Smooth muscle cell (in vitro differentiated cells): ENCODE measurements around the gene MTFP1. TPM values are rescaled to one million over a fixed set of nuclear protein-coding genes. Genes with fewer than 3 reads are reported as not detected.
A peak's percentile ranks its signal among the peaks of the same experiment; 100 is the strongest.

Experiments used
- DNase-seq: peaks from one replicate; lab custom pipeline; 2025; ENCODE audit not compliant: unreplicated experiment; lab: John Stamatoyannopoulos, UW
- H2AFZ ChIP-seq: fragments of 200-600 bp; sonication (generic); 2 replicates; pipeline ENCODE4 v1.6.0; 2016; ENCODE audit warnings: antibody characterized with exemption, low read depth, mild to moderate bottlenecking
- H3F3A ChIP-seq: fragments of 200-600 bp; sonication (generic); 2 replicates; pipeline ENCODE4 v1.6.0; 2017; ENCODE audit warnings: antibody characterized with exemption, low read depth
- H3K27ac ChIP-seq: fragments of 200-600 bp; sonication (generic); 2 replicates; pipeline ENCODE4 v1.5.1; 2016; ENCODE audit warnings: low read depth, mild to moderate bottlenecking
- H3K27me3 ChIP-seq: fragments of 200-600 bp; sonication (generic); 2 replicates; pipeline ENCODE4 v1.6.1; 2016; ENCODE audit warnings: low read depth, mild to moderate bottlenecking
- H3K36me3 ChIP-seq: fragments of 200-600 bp; sonication (generic); 2 replicates; pipeline ENCODE4 v1.5.1; 2016; ENCODE audit warnings: low read depth
- H3K4me1 ChIP-seq: fragments of 200-600 bp; sonication (generic); 2 replicates; pipeline ENCODE4 v1.5.1; 2016; ENCODE audit warnings: low read depth
- H3K4me2 ChIP-seq: fragments of 200-600 bp; sonication (generic); 2 replicates; pipeline ENCODE4 v1.6.0; 2016; ENCODE audit warnings: mild to moderate bottlenecking
- H3K4me3 ChIP-seq: fragments of 200-600 bp; sonication (generic); 2 replicates; pipeline ENCODE4 v1.5.1; 2016; ENCODE audit warnings: mild to moderate bottlenecking
- H3K79me2 ChIP-seq: fragments of 200-600 bp; sonication (generic); 2 replicates; pipeline ENCODE4 v1.6.0; 2016; ENCODE audit warnings: low read depth, mild to moderate bottlenecking
- H3K9ac ChIP-seq: fragments of 200-600 bp; sonication (generic); 2 replicates; pipeline ENCODE4 v1.6.0; 2016; ENCODE audit warnings: low read depth
- H3K9me3 ChIP-seq: fragments of 200-600 bp; sonication (generic); replicated peaks from 2 replicates; pipeline ENCODE4 v1.5.1; 2016; ENCODE audit warnings: low read depth
- H4K20me1 ChIP-seq: fragments of 200-600 bp; sonication (generic); 2 replicates; pipeline ENCODE4 v1.6.0; 2016; ENCODE audit warnings: low read depth
- CTCF ChIP-seq: fragments of 200-600 bp; sonication (generic); IDR thresholded peaks from 2 replicates; pipeline ENCODE4 v1.5.1; 2017; ENCODE audit warnings: borderline replicate concordance, mild to moderate bottlenecking, antibody characterized with exemption; ENCODE audit not compliant: insufficient read depth, poor library complexity, severe bottlenecking
- WGBS: methylation state at CpG from one replicate; pipeline ENCODE4 v1.1.7; 2016; ENCODE audit warnings: low lambda C conversion rate; 5-methylcytosine and 5-hydroxymethylcytosine counted together
- polyA plus RNA-seq: library from polyadenylated mRNA; unstranded; fragments of >200 nt; fragmentation: Nextera tagmentation; extraction: Ambion mirVana; gene quantifications from 2 replicates; pipeline ENCODE4 v1.2.1, GENCODE V29; 2016
- total RNA-seq: library from RNA; depleted of rRNA; stranded (reverse); fragments of >200 nt; gene quantifications from 2 replicates; pipeline ENCODE4 v1.2.3, GENCODE V29; 2014

The MTFP1 gene
- total and polyA plus RNA-seq, 2 experiments from 2014 or later: 14.4 to 30.9 TPM

DNA sequence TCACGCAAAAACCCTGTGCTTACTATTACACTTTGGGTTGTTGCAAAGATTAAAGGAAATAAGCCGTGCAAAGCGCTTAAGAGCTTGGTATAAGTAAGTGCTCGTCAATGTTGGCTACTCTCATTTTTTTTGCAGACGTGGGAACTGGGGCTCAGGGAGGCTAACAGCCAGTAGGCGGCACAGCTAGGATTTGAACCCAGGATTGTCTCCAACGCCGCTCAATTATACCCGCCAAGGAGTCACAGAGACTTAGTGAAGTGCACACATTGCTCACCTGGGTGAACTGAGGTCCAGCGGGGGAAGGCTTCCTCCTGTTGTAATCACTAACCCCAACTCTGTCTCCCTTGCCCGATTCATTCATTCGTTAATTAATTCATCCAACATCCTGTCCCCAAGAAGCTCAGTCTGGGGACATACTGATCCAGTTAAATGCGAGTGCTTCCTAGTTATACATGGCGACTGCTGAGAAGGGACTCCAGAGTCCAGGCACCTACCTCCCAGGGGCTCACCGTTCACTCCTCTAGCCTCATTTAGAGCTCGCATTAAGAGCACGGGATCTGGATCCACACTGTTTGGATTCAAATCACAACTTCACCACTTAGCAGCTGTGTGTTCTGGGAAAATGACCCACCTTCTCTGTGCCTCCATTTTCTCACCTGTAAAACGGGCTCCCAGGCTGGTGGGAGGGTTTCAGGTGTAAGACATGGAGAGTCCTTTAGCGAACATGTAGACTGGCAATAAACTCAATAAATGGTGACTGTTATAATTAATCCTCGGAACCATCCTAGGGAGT is 838 bp upstream of the MTFP1 start:
- peak overlapping the region; percentile 98 for H3K27ac ChIP-seq
- no peak for TF ChIP-seq CTCF
- peak overlapping the region; percentile 61 for H3K9ac ChIP-seq
- no peaks in the 10 kb centered on the region for H3K79me2 ChIP-seq
- H3K27me3 ChIP-seq: no peaks in the 10 kb centered on the region
- H3K9me3 ChIP-seq: no peaks in the 10 kb centered on the region
- no peaks in the 10 kb centered on the region for H4K20me1 ChIP-seq
- no peak for DNase-seq
- H3K4me3 ChIP-seq: peak overlapping the region; percentile 57
- peak overlapping the region; percentile 87 for H3K4me2 ChIP-seq
- no peaks in the 10 kb centered on the region for H3K36me3 ChIP-seq
- H2AFZ ChIP-seq: peak overlapping the region; percentile 63
- H3K4me1 ChIP-seq: peaks cover 23% of the 10 kb centered on the region
- WGBS: 44% methylated on average over 20 of the region's 20 CpGs
- peaks cover 20% of the 10 kb centered on the region for H3F3A ChIP-seq

DNA sequence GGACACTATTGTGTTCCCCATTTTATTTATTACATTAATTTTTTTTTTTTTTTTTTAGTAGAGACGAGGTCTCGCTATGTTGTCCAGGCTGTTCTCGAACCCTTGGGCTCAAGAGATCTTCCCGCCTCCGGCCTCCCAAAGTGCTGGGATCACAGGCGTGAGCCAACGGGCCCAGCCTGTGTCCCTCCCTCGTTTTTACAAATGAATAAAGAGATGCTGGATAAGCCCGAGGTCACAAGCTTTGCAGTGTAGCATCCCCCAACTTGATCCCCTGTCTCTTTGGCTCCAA is 297 bp upstream of the MTFP1 start:
- Histone ChIP-seq H3K27ac (peak overlapping the region; percentile 98), H3K27me3 (no peaks in the 10 kb centered on the region), H3K36me3 (no peaks in the 10 kb centered on the region), H3K9ac (peak overlapping the region; percentile 16), H3K4me1 (peaks cover 23% of the 10 kb centered on the region), H3K9me3 (no peaks in the 10 kb centered on the region), H3K4me2 (peak overlapping the region; percentile 87), H3K79me2 (no peaks in the 10 kb centered on the region), H3K4me3 (peak overlapping the region; percentile 57), H3F3A (peaks cover 20% of the 10 kb centered on the region), H2AFZ (peak overlapping the region; percentile 53), H4K20me1 (no peaks in the 10 kb centered on the region)
- TF ChIP-seq CTCF: no peak
- WGBS: 14% methylated on average over 9 of the region's 9 CpGs
- DNase-seq: no peak

DNA sequence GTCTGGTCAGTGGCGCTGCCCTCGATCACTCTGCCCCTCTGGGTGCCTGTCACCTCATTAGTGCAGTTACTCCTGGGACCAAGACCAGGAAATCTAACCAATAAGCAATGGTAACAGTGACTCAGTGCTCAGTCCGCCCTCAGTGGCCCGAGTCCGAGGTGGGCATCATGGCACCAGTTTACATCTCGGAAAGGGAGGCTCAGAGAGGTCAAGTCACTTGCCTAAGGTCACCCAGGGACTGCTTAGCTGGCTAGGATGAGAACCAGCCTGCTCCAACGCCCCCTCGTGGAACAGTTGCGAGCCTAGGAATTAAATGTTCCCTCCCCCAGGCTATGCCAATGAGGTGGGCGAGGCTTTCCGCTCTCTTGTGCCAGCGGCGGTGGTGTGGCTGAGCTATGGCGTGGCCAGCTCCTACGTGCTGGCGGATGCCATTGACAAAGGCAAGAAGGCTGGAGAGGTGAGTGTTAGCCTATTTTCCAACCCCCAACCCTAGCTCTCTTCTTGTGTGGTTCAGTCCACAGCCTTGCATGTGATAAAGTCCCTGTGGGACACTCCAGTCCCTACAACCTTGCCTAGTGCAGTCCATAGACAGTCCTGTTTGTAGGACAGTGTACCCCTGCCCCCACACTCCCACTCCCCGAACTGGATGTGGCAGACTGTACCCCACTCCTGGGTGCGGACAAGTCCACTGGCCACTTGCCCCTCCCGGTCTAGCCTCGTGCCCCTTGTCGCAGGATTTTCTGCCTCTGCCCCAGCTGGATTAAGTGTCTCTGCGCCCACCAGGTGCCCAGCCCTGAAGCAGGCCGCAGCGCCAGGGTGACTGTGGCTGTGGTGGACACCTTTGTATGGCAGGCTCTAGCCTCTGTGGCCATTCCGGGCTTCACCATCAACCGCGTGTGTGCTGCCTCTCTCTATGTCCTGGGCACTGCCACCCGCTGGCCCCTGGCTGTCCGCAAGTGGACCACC is 1.1 kb downstream of the MTFP1 start:
- H3K9ac ChIP-seq: peak overlapping the region; percentile 16
- H3K36me3 ChIP-seq: no peaks in the 10 kb centered on the region
- no peaks in the 10 kb centered on the region for H4K20me1 ChIP-seq
- peak; percentile 58 for TF ChIP-seq CTCF
- peaks cover 13% of the 10 kb centered on the region for H3K4me1 ChIP-seq
- H2AFZ ChIP-seq: no peak overlapping the region
- H3K9me3 ChIP-seq: no peaks in the 10 kb centered on the region
- H3K79me2 ChIP-seq: no peaks in the 10 kb centered on the region
- DNase-seq: peak; percentile 36
- peak overlapping the region; percentile 87 for H3K4me2 ChIP-seq
- peaks cover 16% of the 10 kb centered on the region for H3F3A ChIP-seq
- H3K27ac ChIP-seq: peak overlapping the region; percentile 98
- no peaks in the 10 kb centered on the region for H3K27me3 ChIP-seq
- H3K4me3 ChIP-seq: peak overlapping the region; percentile 57
- WGBS: 56% methylated on average over 29 of the region's 29 CpGs
